ENCODE measurements around the gene ARHGEF38.
"Not testable (repeated sequence)": the region's sequence is repeated elsewhere in the genome, so short reads cannot be mapped to it uniquely, and the experiment has no call there.

The ARHGEF38 gene

DNA sequence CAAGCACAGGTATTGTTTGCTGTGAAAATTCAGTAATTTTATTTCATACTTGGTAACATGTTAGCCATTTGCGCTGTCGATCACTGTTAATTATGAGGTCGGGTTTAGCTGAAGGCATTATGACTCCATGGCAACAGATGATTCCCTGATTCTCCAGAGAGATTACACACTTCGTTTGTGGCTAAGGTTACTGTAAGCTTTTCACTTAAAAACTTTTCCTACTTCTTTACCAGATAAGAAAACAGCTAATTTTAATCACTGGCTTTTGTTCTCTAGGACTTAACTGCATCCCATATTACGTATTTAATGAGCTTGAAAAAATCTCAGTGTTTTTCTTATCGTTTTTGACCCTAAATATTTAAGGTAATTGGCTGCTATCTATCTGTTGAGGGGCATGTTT lies 158.3 kb downstream of the ARHGEF38 start:
- no peak for DNase-seq (ENCODE audit: extremely low read depth, low read depth)
- TF ChIP-seq CTCF (IDR thresholded peaks at IDR 0.05; ENCODE audit: low read depth, low read length): no peak

- no peak for DNase-seq (ENCODE audit: extremely low read depth, low read depth)
- TF ChIP-seq CTCF (IDR thresholded peaks at IDR 0.05; ENCODE audit: low read depth, low read length): no peak
Observed at GRCh38 chr4:105712766-105713165, 160.3 kb downstream of the ARHGEF38 start.

- no peak for DNase-seq (ENCODE audit: extremely low read depth, low read depth)
- no peak for TF ChIP-seq CTCF (IDR thresholded peaks at IDR 0.05; ENCODE audit: low read depth, low read length)
Observed at GRCh38 chr4:105714071-105714521, 161.7 kb downstream of the ARHGEF38 start.

GRCh38 chr4:105714932-105715331 lies 162.5 kb downstream of the ARHGEF38 start:
- DNase-seq (ENCODE audit: extremely low read depth, low read depth): no peak
- no peak for TF ChIP-seq CTCF (IDR thresholded peaks at IDR 0.05; ENCODE audit: low read depth, low read length)

DNA sequence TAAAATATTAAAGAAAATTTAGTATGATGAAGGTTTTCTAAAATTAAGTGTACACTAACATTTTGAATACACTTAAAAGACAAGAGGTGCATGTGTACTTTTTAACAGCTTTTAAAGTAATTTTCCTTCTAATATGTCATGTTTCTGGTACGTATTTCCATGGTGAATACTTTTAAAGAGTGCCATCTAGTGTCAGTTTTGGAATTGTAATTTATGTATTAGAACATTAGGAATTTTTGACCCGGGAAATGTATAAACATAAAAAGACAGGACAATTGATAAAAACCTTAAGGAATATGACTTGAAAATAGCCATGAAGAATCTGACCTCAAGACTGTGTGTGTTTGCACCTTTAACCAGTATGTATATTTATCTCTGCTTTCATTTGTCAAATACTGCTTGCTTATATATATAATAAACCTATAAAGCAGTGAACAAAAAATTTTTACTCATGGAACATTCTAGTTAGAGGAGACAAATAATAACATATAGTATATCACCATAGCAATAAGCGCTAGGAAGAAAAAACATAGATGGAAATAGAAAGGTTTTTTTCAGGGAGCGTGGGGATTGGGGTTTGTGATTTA lies 163.4 kb downstream of the ARHGEF38 start:
- peak; percentile 48 for TF ChIP-seq CTCF (IDR thresholded peaks at IDR 0.05; ENCODE audit: low read depth, low read length)
- DNase-seq (ENCODE audit: extremely low read depth, low read depth): no peak

DNA sequence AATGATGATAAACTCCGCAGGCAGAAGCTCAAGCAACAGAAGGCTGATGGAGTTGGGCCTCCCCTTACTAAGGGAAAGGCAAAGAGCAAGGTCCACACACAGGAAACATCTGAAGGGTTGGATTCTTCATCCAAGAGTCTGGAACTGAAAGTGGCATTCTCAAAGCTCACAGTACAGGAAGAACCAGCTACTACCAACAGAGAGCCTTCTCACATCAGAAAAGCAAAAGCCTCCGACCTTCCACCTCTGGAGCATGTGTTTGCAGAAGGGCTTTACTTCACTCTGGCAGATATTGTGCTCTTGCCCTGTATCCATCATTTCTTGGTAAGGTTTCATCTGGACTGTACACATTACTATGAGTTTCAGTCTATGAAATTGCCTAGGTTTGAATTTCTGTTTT lies 166.8 kb downstream of the ARHGEF38 start:
- TF ChIP-seq CTCF (IDR thresholded peaks at IDR 0.05; ENCODE audit: low read depth, low read length): no peak
- DNase-seq (ENCODE audit: extremely low read depth, low read depth): no peak

DNA sequence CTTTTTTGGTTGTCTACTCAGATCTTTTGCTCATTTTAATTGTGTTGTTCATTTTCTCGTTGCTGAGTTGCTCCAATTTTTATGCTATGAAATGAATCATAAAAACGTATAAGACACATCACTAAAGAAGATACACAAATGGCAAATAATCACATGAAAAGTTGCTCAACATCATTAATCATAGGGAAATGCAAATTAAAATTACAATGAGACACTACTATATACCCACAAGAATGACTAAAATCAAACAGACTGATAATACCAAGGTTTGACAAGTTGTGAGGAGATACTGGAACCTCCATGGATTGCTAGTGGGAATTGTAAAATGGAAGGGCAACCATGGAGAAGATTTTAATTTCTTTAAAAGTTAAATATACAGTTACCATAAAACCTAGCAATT lies 173.2 kb downstream of the ARHGEF38 start:
- no peak for TF ChIP-seq CTCF (IDR thresholded peaks at IDR 0.05; ENCODE audit: low read depth, low read length)
- DNase-seq (ENCODE audit: extremely low read depth, low read depth): no peak

- DNase-seq (ENCODE audit: extremely low read depth, low read depth): not testable (repeated sequence)
Observed at GRCh38 chr4:105729895-105730294, 177.5 kb downstream of the ARHGEF38 start.
